Subcutaneous abdominal adipose tissue (tissue), 5 donors: Measurements from ENCODE around the gene CXorf49B.

ENCODE experiments used
- H3K27ac ChIP-seq: one replicate; pipeline ENCODE4 v1.7.0; 2013; ENCODE audit warnings: low read depth, mild to moderate bottlenecking, inconsistent platforms, low read length, moderate library complexity
- H3K27me3 ChIP-seq, 5 donors: one replicate each; pipeline ENCODE4 v1.7.0; 2013; ENCODE audit warnings: low read length in 5 of 5, inconsistent platforms in 1 of 5; ENCODE audit not compliant: control insufficient read depth in 5 of 5, insufficient read depth in 4 of 5
- H3K36me3 ChIP-seq, 5 donors: one replicate each; pipeline ENCODE4 v1.7.0; 2013; ENCODE audit warnings: low read length in 5 of 5; ENCODE audit not compliant: control insufficient read depth in 5 of 5, insufficient read depth in 5 of 5
- H3K4me1 ChIP-seq, 5 donors: one replicate each; pipeline ENCODE4 v1.7.0; 2013; ENCODE audit warnings: low read length in 5 of 5, mild to moderate bottlenecking in 3 of 5, moderate library complexity in 1 of 5; ENCODE audit not compliant: control insufficient read depth in 5 of 5, insufficient read depth in 5 of 5
- H3K4me3 ChIP-seq, 5 donors: one replicate each; pipeline ENCODE4 v1.7.0; 2013; ENCODE audit warnings: low read length in 5 of 5, low read depth in 1 of 5
- H3K9ac ChIP-seq, 5 donors: one replicate each; pipeline ENCODE4 v1.7.0; 2013; ENCODE audit warnings: low read length in 5 of 5, mild to moderate bottlenecking in 4 of 5, moderate library complexity in 3 of 5
- H3K9me3 ChIP-seq, 5 donors: one replicate each; pipeline ENCODE4 v1.7.0; 2013; ENCODE audit warnings: low read length in 5 of 5; ENCODE audit not compliant: control insufficient read depth in 5 of 5
- donor health status: healthy.
- donor health status: healthy.
- donor health status: healthy.
- donor health status: healthy.
- donor health status: healthy.

CXorf49B gene

GRCh38 chrX:71815906-71816156 is 52.7 kb downstream of the CXorf49B start:
- H3K4me3 ChIP-seq: no peak overlapping the region

More at GRCh38 chrX:71815906-71816156, 52.7 kb downstream of the CXorf49B start:
- Histone ChIP-seq H3K9ac (no peak overlapping the region), H3K36me3 (no peaks in the 10 kb centered on the region), H3K9me3 (peaks cover 0 to 3% (median 0%) of the 10 kb centered on the region in 5 donors), H3K4me1 (peaks cover 0 to 6% (median 0%) of the 10 kb centered on the region in 5 donors), H3K27me3 (peaks cover 9 to 24% (median 12%) of the 10 kb centered on the region in 5 donors), H3K27ac (no peak overlapping the region)
